ENCODE data around the gene ARMC6.

DNA sequence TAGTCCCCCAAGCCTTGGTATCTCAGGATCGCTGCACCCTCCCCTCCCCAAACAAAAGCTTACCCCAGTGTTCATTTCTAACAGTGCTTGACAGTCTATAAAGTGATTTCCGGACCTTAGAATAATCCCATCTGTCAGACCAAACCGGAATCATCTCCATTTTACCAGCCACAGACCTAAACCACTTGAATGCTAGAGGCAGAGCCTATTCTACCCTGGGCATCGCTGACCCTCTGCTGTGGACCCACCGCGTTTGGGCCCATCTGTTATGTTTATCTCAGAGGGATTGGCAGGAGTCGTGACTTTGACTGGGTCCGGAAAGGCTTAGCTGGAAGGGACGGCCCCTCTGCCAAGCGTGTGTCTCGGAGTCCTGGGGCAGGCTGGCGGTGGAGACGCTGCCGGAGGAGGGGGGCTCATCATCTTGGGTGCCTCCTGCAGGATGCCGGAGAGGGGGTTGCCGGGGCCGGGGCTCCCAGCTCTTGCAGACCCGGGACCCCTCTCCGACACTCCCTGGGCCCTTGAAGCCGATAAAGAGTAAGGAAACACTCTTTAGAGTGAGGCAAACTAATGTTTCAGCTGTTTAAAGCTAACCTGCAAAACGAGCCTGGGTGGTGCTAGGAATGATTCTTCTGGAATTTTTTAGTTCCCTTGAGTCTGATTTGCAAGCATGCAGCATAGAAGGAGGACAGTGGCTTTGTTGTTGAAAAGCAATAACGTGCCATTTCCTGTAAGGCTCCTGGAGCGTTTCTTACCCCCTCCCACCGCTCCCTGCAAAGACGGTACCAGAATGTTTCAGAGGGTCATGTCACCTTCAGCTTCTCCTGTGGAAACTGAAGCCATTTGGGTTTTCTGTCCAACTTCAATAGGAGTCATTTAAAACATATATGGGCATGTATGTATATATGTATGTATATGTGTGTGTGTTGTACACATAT is 31.7 kb downstream of the ARMC6 start:
- TF ChIP-seq ZFX (IDR thresholded peaks at IDR 0.05): no peak
- TF ChIP-seq, protein P1, sequence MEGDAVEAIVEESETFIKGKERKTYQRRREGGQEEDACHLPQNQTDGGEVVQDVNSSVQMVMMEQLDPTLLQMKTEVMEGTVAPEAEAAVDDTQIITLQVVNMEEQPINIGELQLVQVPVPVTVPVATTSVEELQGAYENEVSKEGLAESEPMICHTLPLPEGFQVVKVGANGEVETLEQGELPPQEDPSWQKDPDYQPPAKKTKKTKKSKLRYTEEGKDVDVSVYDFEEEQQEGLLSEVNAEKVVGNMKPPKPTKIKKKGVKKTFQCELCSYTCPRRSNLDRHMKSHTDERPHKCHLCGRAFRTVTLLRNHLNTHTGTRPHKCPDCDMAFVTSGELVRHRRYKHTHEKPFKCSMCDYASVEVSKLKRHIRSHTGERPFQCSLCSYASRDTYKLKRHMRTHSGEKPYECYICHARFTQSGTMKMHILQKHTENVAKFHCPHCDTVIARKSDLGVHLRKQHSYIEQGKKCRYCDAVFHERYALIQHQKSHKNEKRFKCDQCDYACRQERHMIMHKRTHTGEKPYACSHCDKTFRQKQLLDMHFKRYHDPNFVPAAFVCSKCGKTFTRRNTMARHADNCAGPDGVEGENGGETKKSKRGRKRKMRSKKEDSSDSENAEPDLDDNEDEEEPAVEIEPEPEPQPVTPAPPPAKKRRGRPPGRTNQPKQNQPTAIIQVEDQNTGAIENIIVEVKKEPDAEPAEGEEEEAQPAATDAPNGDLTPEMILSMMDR (conservative IDR thresholded peaks at IDR 0.05): no peak

Measured in C4-2B (cell line).